HG03095 (cell line): ENCODE results near the gene PINLYP.
A peak's percentile ranks its signal among the peaks of the same experiment; 100 is the strongest.

Experiments used
- ATAC-seq: cut with Tn5 transposase; IDR thresholded peaks from one replicate; pipeline ENCODE4 v1.9.1; 2021; ENCODE audit warnings: moderate library complexity; ENCODE audit not compliant: unreplicated experiment

Gene PINLYP

DNA sequence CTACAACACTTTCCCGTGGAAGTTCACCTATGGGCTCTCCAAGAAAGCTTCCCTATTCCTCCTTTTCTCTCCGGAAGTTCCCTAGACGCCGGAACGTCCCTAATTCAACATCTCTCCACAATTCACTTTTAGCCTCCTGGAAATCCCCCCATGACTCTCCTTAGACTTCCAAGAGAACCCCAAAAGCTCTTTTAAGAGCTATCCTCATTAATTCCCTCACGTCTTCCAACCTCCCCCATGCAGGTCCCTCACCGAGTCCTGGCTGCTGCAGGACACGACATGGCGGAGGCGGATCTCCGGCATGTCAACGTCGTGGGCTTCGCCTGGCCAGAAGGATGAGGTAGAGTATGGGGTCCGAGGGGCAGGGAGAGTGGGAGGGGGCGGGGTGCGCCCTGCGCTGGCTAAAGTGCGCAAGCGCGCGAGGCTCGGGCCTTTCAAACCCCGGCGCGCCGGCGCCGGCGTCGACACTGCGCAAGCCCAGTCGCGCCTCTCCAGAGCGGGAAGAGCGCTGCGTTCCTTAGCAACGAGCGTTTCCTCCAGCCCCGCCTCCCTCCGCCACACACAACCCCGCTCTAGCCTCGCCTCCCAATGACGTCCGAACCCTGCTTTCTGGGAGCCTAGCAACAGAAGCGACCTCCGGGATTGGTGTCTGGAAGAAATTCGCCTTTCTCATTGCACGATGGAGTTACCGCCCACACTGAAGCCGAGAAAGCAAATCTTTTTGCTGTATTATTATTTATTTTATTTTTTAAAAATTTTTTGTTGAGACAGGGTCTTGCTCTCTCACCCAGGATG is at the start of gene PINLYP, which contains the start of gene XRCC1:
Gene PINLYP (plus strand): TSS at position 646 of the 795 bp plus-strand sequence. CDS start 1,391 bp downstream, outside the sequence.
Gene XRCC1 (minus strand): TSS at position 372 of the 795 bp plus-strand sequence. CDS start 69 bp downstream, at position 303.
- ATAC-seq: peak; percentile 89

- ATAC-seq: no peak
Measured at GRCh38 chr19:43525836-43526771, 49.5 kb upstream of the PINLYP start.

- peak; percentile 65 for ATAC-seq
Measured at GRCh38 chr19:43526884-43527859, 48.4 kb upstream of the PINLYP start, which contains the start of gene ETHE1. TSS of gene ETHE1 (minus strand) at chr19:43527201. CDS start at chr19:43527177, 24 bp downstream.

- ATAC-seq: no peak
Measured at GRCh38 chr19:43527860-43528622, 47.6 kb upstream of the PINLYP start.

- ATAC-seq: no peak
Measured at GRCh38 chr19:43532571-43532961, 43.0 kb upstream of the PINLYP start.

DNA sequence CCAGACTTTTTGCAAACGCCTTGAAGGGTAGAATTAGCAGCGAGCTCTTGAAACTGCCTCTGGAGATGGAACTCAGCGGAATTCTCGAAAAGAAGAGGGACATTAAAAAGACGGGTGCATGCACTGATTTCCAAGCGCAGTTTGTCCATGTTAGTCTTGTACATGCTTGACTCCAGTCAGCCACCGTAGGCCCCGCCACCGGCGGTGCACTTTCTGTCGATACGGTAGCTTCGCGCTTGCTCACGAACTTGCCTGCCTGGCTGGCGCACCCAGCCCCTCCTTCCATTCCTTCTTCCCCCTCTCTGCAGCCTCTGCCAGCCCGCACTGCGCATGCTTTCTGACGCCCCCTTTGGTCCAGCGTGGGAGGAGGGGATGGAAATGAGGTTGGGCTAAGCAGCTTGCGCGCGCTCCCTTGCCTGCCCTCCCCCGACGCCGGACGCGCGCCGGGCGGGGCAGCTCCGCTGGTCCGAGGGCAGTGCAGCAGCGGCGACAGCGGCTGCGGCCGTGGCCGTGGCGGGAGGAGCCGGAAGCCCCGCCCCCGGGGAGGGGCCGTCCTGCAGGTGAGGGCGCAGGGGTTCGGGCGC is 42.5 kb upstream of the PINLYP start, which contains the start of gene ZNF575:
Gene ZNF575 (plus strand): TSS at position 227 of the 584 bp plus-strand sequence. CDS start 1,235 bp downstream, outside the sequence.
- peak; percentile 46 for ATAC-seq

DNA sequence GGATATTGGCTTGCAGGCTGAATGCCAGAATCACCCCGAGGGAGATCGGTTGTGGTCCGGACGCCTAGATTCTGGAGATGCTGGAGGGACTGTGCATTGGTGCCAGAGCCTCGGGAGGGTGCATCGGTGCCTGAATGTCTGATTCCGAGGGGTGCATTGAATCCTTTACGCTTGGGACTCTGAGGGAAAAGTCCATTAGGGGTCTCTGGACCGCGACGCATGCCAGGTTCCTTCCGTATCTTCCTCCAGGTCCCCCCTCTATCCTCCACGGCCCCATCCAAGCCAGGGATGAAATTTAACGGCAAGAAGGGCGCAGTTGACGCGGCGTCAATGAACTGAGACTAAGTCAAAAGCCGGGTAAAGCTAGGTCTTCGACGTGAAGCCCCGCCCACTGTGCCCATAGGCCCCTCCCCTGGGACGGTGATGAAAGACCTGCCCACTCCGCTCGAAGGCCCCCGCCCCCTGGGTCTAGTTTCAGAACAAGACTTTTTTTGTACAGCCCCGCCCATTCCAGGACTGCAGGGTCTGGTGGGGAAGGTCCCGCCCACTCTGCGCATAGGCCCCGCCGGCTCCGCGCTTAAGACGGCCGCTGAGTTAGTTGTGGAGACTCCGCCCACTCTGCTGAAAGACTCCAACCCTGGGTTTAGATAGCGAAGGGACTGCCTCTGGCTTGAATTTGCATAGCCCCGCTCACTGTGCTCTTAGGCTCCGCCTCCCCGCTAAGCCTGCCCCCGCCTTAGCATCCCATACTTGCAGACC is 41.9 kb upstream of the PINLYP start:
- ATAC-seq: peak; percentile 64

DNA sequence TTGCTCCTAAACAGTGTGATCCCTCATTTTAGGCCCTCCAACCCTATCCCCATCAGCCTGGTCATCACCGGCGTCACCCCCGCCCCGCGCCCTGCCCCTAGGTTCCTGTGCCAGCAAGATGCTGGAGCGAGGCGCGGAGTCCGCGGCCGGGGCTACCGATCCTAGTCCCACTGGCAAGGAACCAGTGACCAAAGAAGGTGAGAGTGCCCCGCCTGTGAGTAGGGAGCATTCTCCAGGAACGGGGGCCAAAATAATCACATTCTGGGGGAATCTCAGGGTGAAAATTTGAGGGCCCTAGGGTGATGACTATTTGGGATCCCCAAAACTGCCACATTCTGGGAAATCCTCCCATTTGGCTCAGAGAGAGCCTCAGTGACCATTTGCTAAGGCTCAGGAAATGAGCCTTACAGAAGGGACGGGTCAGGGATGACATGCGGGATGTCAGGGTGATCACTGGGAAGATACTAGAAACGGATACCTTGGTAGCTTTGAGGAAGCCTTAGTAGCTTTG is 41.2 kb upstream of the PINLYP start:
- no peak for ATAC-seq

DNA sequence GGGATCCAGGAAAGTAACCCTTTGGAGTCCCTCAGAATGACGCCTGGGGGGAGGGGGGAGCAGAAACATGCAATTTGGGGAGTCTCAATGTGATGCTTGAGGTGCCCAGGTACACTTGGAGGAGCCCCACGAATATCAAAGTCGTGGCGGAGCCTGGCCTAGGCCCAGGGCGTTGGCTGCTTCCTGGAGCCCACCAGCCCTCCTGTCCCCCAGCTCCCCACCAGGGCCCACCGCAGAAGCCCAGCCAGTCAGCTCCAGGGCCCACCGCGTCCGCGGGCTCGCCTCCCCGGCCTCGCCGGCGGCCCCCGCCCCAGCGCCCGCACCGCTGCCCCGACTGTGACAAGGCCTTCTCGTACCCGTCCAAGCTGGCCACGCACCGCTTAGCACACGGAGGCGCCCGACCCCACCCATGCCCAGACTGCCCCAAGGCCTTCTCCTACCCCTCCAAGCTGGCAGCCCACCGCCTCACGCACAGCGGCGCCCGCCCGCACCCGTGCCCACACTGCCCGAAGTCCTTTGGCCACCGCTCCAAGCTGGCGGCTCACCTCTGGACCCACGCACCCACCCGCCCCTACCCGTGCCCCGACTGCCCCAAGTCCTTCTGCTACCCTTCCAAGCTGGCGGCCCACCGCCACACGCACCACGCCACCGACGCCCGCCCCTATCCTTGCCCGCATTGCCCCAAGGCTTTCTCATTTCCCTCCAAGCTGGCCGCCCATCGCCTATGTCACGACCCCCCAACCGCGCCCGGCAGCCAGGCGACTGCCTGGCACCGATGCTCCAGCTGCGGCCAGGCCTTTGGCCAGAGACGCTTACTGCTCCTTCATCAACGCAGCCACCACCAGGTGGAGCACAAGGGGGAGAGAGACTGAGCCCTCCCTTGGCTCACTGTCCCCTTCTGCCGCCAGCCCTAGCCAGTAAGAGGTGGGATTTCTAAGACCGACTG is 40.5 kb upstream of the PINLYP start:
- ATAC-seq: no peak

- ATAC-seq: no peak
Measured at GRCh38 chr19:43538922-43539321, 36.7 kb upstream of the PINLYP start.

DNA sequence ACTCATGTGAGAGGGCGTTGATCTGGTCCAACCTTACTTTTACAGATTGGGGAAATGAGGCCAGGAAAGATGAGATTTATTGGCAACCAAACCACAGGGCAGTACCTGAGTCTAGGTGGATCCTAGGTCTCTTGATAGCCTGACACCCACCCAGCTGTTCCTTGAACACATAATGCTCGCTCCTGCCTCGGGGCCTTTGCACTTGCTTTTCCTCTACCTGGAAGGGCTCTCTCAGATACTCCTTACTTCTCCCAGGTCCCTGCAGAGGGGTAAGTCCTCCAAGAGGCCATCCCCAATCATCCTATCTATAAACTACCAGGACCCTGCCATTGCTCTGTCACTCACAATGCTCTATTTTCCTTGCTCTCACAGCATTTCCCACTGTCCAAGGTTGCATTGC is 35.2 kb upstream of the PINLYP start:
- no peak for ATAC-seq

GRCh38 chr19:43541920-43542650 is 33.5 kb upstream of the PINLYP start:
- no peak for ATAC-seq

GRCh38 chr19:43544077-43544476 is 31.5 kb upstream of the PINLYP start:
- no peak for ATAC-seq

DNA sequence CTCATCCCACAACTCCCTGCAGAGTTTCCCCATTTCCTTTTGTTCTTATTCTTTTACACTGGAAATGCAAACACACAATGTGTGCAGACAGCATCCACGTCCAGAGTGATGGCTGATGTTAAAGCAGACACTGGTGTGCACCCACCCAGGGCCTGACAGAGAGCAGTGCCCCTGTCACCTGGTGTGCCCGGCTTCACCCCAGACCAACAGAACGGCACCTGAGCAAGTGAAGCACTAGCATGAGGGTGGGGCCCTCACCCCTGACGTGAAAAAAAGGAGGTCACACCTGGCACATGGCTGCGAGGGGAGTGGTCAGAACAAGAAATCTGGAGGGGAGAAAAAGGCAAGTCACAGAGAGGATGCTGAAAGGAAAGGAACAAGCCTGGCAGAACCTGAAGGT is 30.3 kb upstream of the PINLYP start:
- no peak for ATAC-seq

GRCh38 chr19:43545981-43546380 is 29.6 kb upstream of the PINLYP start:
- ATAC-seq: no peak

DNA sequence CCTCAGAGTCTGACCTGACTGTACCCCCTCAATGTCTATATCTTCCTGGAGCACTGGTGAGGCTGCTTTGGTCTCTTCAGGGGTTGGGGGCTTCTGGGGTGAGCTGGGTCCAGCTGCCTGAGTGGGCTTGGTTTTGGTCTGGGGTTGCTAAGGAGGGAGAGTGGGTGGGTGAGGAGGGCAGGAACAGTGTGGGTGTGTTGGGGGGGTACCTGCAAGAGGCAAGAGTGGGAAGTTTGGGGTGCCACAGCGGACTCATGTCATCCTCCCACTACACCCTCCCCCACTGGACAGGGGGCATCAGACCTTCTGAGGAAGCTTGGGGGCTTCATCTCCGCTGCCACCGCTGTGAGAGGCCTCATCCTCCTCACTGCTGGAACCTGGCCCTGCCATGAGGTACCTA is 29.0 kb upstream of the PINLYP start:
- ATAC-seq: no peak
